Hematopoietic multipotent progenitor cell treated with erythropoietin and hydrocortisone succinate and interleukin-3 and kit ligand, for 4 days (in vitro differentiated cells): ENCODE data around the gene GORASP1.
A peak's percentile ranks its signal among the peaks of the same experiment; 100 is the strongest.
"Not testable (repeated sequence)": the region's sequence is repeated elsewhere in the genome, so short reads cannot be mapped to it uniquely, and the experiment has no call there.

Source experiments
- DNase-seq: peaks from one replicate; pipeline ENCODE4 v3.0.0-alpha.2; 2015

Gene GORASP1

DNA sequence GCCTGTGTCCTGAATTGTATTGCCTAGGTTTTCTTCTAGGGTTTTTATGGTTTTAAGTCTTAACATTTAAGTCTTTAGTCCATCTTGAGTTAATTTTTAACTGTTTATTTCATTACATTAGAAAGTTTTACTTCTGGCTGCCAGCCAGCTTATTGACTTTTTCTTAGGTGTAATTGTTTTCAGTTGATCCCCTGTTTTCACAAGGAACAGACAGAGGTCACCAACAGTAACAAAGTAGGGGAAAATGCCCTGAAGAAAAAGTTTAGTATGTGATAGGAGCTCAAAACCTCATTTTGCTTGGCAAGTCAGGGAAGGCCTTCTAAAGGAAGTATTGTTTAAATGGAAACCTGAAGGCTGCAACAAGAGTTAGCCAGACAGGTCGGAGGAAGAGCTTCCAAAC is 45.2 kb downstream of the GORASP1 start:
- DNase-seq = no peak

DNA sequence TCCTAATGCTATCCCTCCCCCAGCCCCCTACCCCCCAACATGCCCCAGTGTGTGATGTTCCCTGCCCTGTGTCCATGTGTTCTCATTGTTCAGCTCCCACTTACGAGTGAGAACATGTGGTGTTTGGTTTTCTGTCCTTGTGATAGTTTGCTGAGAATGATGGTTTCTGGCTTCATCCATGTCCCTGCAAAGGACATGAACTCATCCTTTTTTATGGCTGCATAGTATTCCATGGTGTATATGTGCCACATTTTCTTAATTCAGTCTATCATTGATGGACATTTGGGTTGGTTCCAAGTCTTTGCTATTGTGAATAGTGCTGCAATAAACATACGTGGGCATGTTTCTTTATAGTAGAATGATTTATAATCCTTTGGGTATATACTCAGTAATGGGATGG is 46.2 kb downstream of the GORASP1 start:
- DNase-seq = not testable (repeated sequence)

DNA sequence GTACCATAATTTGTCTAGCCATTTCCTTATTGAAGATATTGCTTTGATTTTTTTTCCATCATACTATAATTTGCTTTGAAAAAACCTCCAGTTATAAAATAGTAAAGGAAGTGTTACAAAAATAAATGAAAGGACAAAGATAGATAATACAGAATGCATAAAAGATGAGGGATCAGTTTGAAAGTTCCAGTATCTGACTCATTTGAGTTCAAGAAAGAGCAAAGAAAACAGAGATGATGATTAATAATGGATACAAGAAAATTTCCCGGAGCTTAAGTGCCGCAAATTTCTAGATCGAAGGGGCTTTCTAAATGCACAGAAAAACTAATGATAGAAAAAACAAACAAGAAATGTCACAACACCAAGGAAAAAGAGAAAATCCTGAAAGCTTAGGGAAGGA is 51.3 kb downstream of the GORASP1 start:
- DNase-seq = no peak

DNA sequence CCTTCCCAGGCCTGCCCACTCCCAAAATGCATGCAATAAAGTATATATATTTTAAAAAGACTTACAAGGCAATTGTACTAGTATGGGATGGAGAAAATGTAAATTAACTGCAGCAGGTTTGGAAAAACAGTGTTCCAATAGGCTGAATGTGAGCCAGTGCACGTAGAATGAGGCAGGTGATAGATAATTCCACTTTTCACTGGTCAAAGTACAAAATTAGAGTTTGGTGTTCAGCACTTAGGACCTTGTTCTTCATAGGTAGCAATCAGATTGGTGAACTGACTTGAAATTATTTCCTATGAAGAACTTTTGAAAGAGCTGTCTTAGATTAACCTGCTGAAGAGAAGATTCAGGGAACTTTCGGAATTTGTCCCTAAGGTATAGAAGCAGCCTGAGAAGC is 53.7 kb downstream of the GORASP1 start:
- no peak for DNase-seq

DNA sequence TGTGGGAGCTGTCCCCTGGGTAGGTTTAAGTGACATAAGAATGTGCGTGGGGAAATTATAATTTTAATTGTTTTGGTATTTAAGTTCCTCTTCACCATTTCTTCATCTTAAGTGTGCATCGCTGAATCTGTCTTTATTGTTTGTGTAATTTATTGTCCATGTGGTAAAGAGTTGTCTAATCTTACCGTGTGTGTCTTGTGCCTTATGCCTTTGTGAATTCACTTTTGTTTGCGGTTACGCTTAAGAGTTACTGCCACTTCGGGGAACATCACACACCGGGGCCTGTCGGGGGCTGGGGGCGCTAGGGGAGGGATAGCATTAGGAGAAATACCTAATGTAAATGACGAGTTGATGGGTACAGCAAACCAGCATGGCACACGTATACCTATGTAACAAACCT is 54.8 kb downstream of the GORASP1 start:
- peak; percentile 41 for DNase-seq

DNA sequence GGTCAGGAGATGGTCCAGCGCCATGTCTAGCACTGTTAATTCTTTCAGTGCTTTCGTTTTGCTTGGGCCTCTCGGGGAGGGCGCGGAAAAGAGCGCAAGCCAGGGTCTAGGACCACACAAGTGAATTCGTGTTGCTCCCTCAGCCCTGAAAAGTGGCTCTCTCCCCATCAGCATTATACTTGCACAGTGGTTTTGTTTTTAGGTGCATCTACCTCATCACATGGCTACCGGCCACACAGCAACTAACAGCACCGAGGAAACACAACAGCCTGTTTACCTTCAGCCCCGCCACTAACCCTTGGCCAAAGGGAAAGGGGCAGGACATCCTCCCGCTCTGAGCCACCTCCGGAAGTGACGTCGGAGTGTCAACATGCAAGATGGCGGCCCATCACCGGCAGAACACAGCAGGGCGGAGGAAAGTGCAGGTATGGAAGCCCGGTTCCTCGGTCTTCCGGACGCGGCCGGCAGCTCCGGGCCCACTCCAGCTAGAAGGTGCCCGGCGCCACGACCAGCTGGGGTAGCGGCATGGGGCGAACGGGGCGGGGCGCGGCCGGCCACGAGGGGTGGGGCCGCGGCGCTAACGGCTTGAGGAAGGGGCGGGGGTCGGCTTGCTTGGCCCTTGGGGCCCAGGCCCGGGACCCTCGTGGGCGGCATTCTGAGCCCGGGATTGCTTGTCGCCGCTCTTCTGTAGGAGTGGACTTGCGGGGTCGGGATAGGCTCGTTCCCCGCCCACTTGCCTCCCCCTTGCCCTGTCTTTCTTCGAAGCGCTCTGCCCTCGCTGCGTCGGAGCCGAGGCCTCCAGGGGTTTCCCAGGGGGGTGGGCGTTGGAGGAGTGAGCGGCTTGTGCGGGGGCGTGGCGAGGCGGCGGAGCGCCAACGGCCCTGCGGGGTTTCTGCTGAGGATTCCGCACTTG is 55.5 kb downstream of the GORASP1 start, which contains the start of the genes SCN11A and WDR48:
SCN11A (minus strand) TSS at position 296 of the 913 bp plus-strand sequence. CDS start 101,582 bp downstream, outside the sequence.
WDR48 (plus strand) TSS at position 368 of the 913 bp plus-strand sequence; CDS start at position 378, 10 bp downstream.
- DNase-seq = peak; percentile 98

DNA sequence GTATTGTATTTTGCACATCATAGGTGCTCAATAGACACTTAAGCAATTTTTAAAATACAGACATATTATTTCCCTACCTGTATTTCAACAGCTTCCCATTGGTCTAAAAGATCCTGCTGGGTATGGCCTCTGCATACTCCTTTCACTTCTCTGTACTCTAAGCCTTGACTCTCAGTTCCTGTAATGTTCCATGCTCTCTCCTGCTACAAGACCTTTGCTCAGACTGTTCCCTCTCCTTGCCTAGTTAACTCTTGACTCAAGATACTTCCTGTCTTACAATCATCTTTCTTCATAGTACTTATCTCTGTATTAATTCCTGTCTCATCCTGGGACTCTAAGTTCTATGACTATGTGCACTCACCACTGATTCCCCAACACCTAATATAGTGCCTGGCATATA is 57.4 kb downstream of the GORASP1 start:
- peak; percentile 30 for DNase-seq
